Right cardiac atrium (tissue), 5 donors: ENCODE measurements around the gene GPR17. TPM values are rescaled to one million over a fixed set of nuclear protein-coding genes. Genes with fewer than 3 reads are reported as not detected.

Experiments used
- ATAC-seq, 2 donors: fragments of 200-7000 bp; cut with Tn5 transposase; one replicate each; pipeline versions ENCODE4 v1.8.0 to v1.9.1; 2020; ENCODE audit warnings: moderate library complexity in 2 of 2, mild to moderate bottlenecking in 1 of 2
- DNase-seq, 3 donors: peaks; one replicate each; pipeline ENCODE4 v3.0.0-alpha.2; 2020
- H3K27ac ChIP-seq: one replicate; pipeline ENCODE4 v1.5.1; 2013; ENCODE audit warnings: mild to moderate bottlenecking, low read length, control low read depth, moderate library complexity
- H3K27me3 ChIP-seq: one replicate; pipeline ENCODE4 v1.6.1; 2013; ENCODE audit not compliant: control insufficient read depth, insufficient read depth
- H3K4me1 ChIP-seq: one replicate; pipeline ENCODE4 v1.6.1; 2013; ENCODE audit warnings: low read length; ENCODE audit not compliant: control insufficient read depth, insufficient read depth
- H3K4me3 ChIP-seq: one replicate; pipeline ENCODE4 v1.5.1; 2013; ENCODE audit warnings: low read length, control low read depth
- H3K9me3 ChIP-seq: one replicate; pipeline ENCODE4 v1.6.1; 2013; ENCODE audit warnings: low read length; ENCODE audit not compliant: control insufficient read depth
- WGBS: extraction: QIAGEN DNeasy Blood & Tissue Kit; methylation state at CpG from one replicate; pipeline ENCODE4 v1.1.7; 2013; 5-methylcytosine and 5-hydroxymethylcytosine counted together
- intact Hi-C, 4 donors: fragments of 100-400 bp; cut with DNase I; formaldehyde crosslinking; loops; one replicate each; pipeline versions ENCODE4 v1.11.0 to v1.14.0; 2022 to 2023
- long read RNA-seq, 4 donors: library from polyadenylated mRNA; unstranded; transcript quantifications; one replicate each; pipeline ENCODE4 v2.0.0, GENCODE V29; 2020 to 2021
- polyA plus RNA-seq: library from polyadenylated mRNA; stranded (reverse); fragments of 200-250 nt; gene quantifications from one replicate; pipeline ENCODE4 v1.2.3, GENCODE V29; 2013
- total RNA-seq, 4 donors: library from RNA; stranded (reverse); fragmentation: NEBNext Ultra II Directional; extraction: Animal tissue kit (Norgen Biotek cat#: 25700); gene quantifications; one replicate each; pipeline ENCODE4 v1.2.1, GENCODE V29; 2021
- donor health status: healthy with polysubstance abuse.
- donor health status: DM: no; HTN: yes; CAD: no.
- donor health status: DM: no; HTN: no; CAD: no.
- donor health status: DM: no; HTN: yes; CAD: no; lungs with severe emphysema.
- donor health status: DM: yes; HTN: yes; CAD: no.

Gene GPR17
- total RNA-seq (under 1 TPM in 2 of 4 donors, not detected in 2; 0.31 to 0.40 TPM), polyA plus RNA-seq (4.0 TPM)
- long read RNA-seq, donor 1, result 0 reads
- long read RNA-seq, donor 2, result 0 reads
- long read RNA-seq, donor 3, result 0 reads
- long read RNA-seq, donor 4, partial matches to known transcripts, result 0 of 2 reads
- long read RNA-seq, donor 4, other reads (novel, unspliced or antisense), result 0 of 2 reads

- Histone ChIP-seq H3K4me3 (no peak within 1 kb of the TSS), H3K27ac (peak within 1 kb of the TSS; percentile 28), H3K27me3 (no peaks in the 10 kb centered on the region), H3K9me3 (no peaks in the 10 kb centered on the region), H3K4me1 (peaks cover 19% of the 10 kb centered on the region)
- intact Hi-C loops, result no loop called here
- ATAC-seq, result no peak
- 85% methylated on average over 37 of the region's 37 CpGs for WGBS
- DNase-seq, result peak; percentile 16 to 60 (median 51)
These were observed at the start of gene GPR17 for GRCh38 chr2:127645395-127646291. Gene GPR17, plus strand, starts transcription at chr2:127646153. Its CDS starts 4,583 bp downstream, at chr2:127650736.

GRCh38 chr2:127596311-127597045, 49.5 kb upstream of the GPR17 start:
- DNase-seq, result no peak
- H3K27ac ChIP-seq, result no peak overlapping the region
- no peaks in the 10 kb centered on the region for H3K4me1 ChIP-seq
- no peak for ATAC-seq
- WGBS, result 94% methylated on average over 14 of the region's 14 CpGs
- intact Hi-C loops, result loop anchor here in 2 of 4 donors (10.0 kb wide), 2 partner anchors 98 to 348 kb away; no protein-coding TSS in a partner anchor
- no peaks in the 10 kb centered on the region for H3K9me3 ChIP-seq
- no peak overlapping the region for H3K4me3 ChIP-seq
- H3K27me3 ChIP-seq, result no peaks in the 10 kb centered on the region

- 89% methylated on average over 17 of the region's 17 CpGs for WGBS
- no peaks in the 10 kb centered on the region for H3K4me1 ChIP-seq
- DNase-seq, result no peak
- no peaks in the 10 kb centered on the region for H3K27me3 ChIP-seq
- ATAC-seq, result no peak
- no peaks in the 10 kb centered on the region for H3K9me3 ChIP-seq
- intact Hi-C loops, result loop anchor here in 2 of 4 donors (10.0 kb wide), 2 partner anchors 97 to 347 kb away; no protein-coding TSS in a partner anchor
- no peak overlapping the region for H3K4me3 ChIP-seq
- no peak overlapping the region for H3K27ac ChIP-seq
These were observed 48.6 kb upstream of the GPR17 start for GRCh38 chr2:127597046-127597983.

DNA sequence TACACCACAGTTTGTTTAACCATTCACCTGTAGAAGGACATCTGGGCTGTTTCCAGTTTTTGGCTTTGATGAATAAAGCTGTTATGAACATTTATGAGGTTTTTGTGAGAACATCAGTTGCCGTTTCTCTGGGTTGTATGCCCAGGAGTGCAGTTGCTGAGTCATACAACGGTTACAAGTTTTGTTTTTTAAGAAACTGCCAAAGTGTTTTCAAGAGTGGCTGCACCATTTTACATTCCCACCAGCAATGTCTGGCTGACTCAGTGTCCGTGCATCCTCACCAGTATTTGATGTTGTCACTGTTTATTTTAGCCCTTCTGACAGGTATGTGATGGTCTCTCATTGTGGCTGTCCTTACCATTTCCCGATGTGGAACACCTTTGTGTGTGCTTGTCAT, 48.0 kb upstream of the GPR17 start:
- no peaks in the 10 kb centered on the region for H3K9me3 ChIP-seq
- intact Hi-C loops, result loop anchor here in 2 of 4 donors (10.0 kb wide), 2 partner anchors 97 to 347 kb away; no protein-coding TSS in a partner anchor
- WGBS, result 76% methylated on average over 4 of the region's 4 CpGs
- H3K4me3 ChIP-seq, result no peak overlapping the region
- H3K4me1 ChIP-seq, result no peaks in the 10 kb centered on the region
- DNase-seq, result no peak
- H3K27me3 ChIP-seq, result no peaks in the 10 kb centered on the region
- ATAC-seq, result no peak
- no peak overlapping the region for H3K27ac ChIP-seq

DNA sequence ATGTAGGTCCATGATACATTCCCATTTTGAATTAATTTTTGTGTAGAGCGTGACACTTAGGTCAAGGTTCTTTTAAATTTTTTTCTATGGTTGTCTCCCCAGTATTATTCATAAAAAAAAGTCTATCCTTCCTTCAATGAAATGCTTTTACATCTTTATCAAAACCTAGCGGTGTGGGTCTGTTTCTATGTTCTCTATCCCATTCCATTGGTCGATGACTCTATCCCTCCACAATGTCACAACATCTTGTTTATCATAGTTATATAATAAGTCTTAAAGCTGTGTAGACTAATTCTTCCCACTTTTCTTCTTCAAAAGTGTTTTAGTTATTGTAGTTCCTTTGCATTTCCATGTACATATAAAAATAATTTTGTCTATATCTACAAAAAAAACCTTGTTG, 47.2 kb upstream of the GPR17 start:
- no peaks in the 10 kb centered on the region for H3K9me3 ChIP-seq
- no peak for ATAC-seq
- 85% methylated on average over 3 of the region's 3 CpGs for WGBS

DNA sequence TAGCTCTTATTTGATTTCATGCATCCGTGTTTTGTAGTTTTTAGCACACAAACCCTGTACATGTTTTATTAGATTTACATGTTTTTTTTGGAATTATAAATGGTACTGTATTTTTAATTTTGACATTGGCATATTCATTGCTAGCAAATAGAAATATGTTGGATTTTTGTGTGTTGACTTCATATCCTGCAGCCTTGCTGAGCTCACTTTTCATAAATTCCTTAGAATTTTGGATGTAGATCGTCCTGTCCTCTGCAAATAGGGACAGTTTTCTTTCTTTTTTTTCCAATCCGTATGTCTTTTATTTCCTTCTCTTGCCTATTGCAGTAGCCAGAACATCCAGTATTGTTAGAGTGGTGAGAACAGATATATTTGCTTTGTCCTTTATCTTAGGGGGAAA, 46.7 kb upstream of the GPR17 start:
- ATAC-seq (no peak), DNase-seq (no peak)
- H3K9me3 ChIP-seq, result no peaks in the 10 kb centered on the region
- 54% methylated on average over 3 of the region's 3 CpGs for WGBS
- no peak overlapping the region for H3K4me3 ChIP-seq
- H3K4me1 ChIP-seq, result no peaks in the 10 kb centered on the region
- H3K27me3 ChIP-seq, result no peaks in the 10 kb centered on the region
- no peak overlapping the region for H3K27ac ChIP-seq
- intact Hi-C loops, result loop anchor here in 2 of 4 donors (10.0 kb wide), 2 partner anchors 96 to 346 kb away; no protein-coding TSS in a partner anchor

More for the DNA sequence above, 47.2 kb upstream of the GPR17 start:
- DNase-seq, result no peak
- no peaks in the 10 kb centered on the region for H3K27me3 ChIP-seq
- H3K4me1 ChIP-seq, result no peaks in the 10 kb centered on the region
- intact Hi-C loops, result loop anchor here in 2 of 4 donors (10.0 kb wide), 2 partner anchors 96 to 346 kb away; no protein-coding TSS in a partner anchor
- H3K4me3 ChIP-seq, result no peak overlapping the region
- no peak overlapping the region for H3K27ac ChIP-seq

DNA sequence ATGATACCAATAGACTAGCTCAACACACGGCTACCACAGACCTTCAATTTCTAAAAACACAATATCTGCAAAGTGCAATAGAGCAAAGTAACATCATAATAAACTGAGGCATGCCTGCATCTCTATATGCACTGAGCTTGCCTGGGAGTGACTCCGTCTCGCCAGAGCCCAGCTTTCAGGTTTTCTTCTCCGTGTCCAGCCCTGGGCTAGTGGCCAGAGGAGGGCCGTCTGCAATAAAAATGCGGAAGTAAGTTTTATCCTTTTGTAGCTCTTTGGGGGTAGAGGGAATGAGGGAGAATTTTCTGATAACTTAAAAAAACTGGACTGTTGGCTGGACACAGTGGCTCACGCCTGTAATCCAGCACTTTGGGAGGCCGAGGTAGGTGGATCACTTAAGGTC, 41.0 kb upstream of the GPR17 start:
- no peak for ATAC-seq
- H3K27ac ChIP-seq, result no peak overlapping the region
- no peak for DNase-seq
- intact Hi-C loops, result no loop called here
- WGBS, result 74% methylated on average over 8 of the region's 8 CpGs
- no peak overlapping the region for H3K4me3 ChIP-seq
- no peaks in the 10 kb centered on the region for H3K9me3 ChIP-seq
- no peaks in the 10 kb centered on the region for H3K4me1 ChIP-seq
- no peaks in the 10 kb centered on the region for H3K27me3 ChIP-seq

DNA sequence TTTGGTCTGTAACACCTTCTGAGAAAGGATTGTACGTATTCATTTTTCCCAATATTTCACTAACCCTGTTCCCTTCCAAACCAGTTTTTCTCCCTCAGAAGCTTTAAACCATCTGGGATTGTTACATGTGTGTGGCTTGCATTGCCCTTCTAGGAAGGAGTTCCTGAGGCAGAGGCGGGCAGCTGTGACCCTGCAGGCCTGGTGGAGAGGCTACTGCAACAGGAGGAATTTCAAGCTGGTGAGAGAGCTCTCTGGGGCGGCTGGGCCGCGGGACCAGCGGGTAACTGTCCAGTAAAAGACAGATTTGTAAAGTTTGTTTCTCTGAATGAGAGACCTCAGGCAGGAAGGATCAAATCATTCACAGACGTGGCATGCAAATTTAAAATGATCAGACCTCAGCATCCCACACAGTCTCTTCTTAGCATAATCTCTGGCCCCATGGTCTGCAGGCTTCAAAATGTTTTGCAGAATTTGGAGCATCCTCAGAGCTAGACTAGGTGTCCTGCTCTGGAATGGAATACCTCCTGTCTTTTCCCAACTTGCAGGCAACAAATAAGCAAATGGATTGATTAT, 40.2 kb upstream of the GPR17 start:
- Histone ChIP-seq H3K4me3 (no peak overlapping the region), H3K9me3 (no peaks in the 10 kb centered on the region), H3K27me3 (no peaks in the 10 kb centered on the region), H3K4me1 (no peaks in the 10 kb centered on the region), H3K27ac (no peak overlapping the region)
- DNase-seq, result no peak
- 89% methylated on average over 7 of the region's 7 CpGs for WGBS
- intact Hi-C loops, result no loop called here
- ATAC-seq, result no peak

GRCh38 chr2:127606625-127607398, 39.1 kb upstream of the GPR17 start:
- Histone ChIP-seq H3K9me3 (no peaks in the 10 kb centered on the region), H3K4me3 (no peak overlapping the region), H3K4me1 (no peaks in the 10 kb centered on the region), H3K27ac (no peak overlapping the region), H3K27me3 (no peaks in the 10 kb centered on the region)
- intact Hi-C loops, result no loop called here
- DNase-seq (peak in 1 of 3 donors; percentile 26), ATAC-seq (no peak)
- 93% methylated on average over 17 of the region's 17 CpGs for WGBS
